Uterus (tissue), 4 donors: Measurements from ENCODE around the gene HBA1. TPM values are rescaled to one million over a fixed set of nuclear protein-coding genes. Genes with fewer than 3 reads are reported as not detected.
"Not testable (repeated sequence)": the region's sequence is repeated elsewhere in the genome, so short reads cannot be mapped to it uniquely, and the experiment has no call there.

Experiments
- DNase-seq, 2 donors: peaks; one replicate each; pipeline ENCODE4 v3.0.0-alpha.2; 2019 to 2020
- H3K27ac ChIP-seq, 2 donors: fragments of 200-600 bp; sonication (generic); 1 replicate in 1 of 2; 2 replicates in 1 of 2; pipeline ENCODE4 v1.5.1; 2016 to 2018
- H3K27me3 ChIP-seq, 2 donors: fragments of 200-600 bp; sonication (generic); one replicate each; pipeline ENCODE4 v1.5.1; 2018 to 2019; ENCODE audit warnings: control low read depth in 1 of 2
- H3K36me3 ChIP-seq, 2 donors: fragments of 200-600 bp; sonication (generic); one replicate each; pipeline ENCODE4 v1.5.1; 2019; ENCODE audit warnings: control low read depth in 1 of 2
- H3K4me1 ChIP-seq, 2 donors: fragments of 200-600 bp; sonication (generic); one replicate each; pipeline ENCODE4 v1.5.1; 2018 to 2019; ENCODE audit warnings: control low read depth in 1 of 2
- H3K4me3 ChIP-seq, 2 donors: fragments of 200-600 bp; sonication (generic); 1 replicate in 1 of 2; 2 replicates in 1 of 2; pipeline ENCODE4 v1.5.1; 2018 to 2019; ENCODE audit warnings: mild to moderate bottlenecking in 1 of 2
- H3K9me3 ChIP-seq, 2 donors: fragments of 200-600 bp; sonication (generic); one replicate each; pipeline ENCODE4 v1.5.1; 2019; ENCODE audit warnings: control low read depth in 1 of 2
- CTCF ChIP-seq, 4 experiments: fragments of 200-600 bp in 2 of 4; fragments of 450-650 bp in 2 of 4; sonication (generic) in 2 of 4; IDR thresholded peaks; one replicate each; pipeline ENCODE4 v1.5.1; 2016 to 2019; ENCODE audit warnings: antibody characterized with exemption in 4 of 4, mild to moderate bottlenecking in 2 of 4, moderate library complexity in 1 of 4
- POLR2A ChIP-seq, 2 donors: fragments of 450-650 bp; IDR thresholded peaks; one replicate each; pipeline ENCODE4 v1.6.1; 2016; ENCODE audit warnings: antibody characterized with exemption in 2 of 2, mild to moderate bottlenecking in 1 of 2, moderate library complexity in 1 of 2
- intact Hi-C: fragments of 100-400 bp; cut with DNase I; formaldehyde crosslinking; loops from one replicate; pipeline ENCODE4 v1.15.1; 2023; ENCODE audit warnings: low total_unique reads
- total RNA-seq, 4 donors: library from RNA; depleted of rRNA in 3 of 4; stranded (reverse); fragments of >200 nt in 3 of 4; gene quantifications; one replicate each; pipeline versions ENCODE4 v1.1.0 to v1.2.4, GENCODE V29; 2014 to 2023
- donor health status: DM: yes; HTN: yes; CAD: no.

The HBA1 gene
- total RNA-seq, 4 donors from 2014 or later, result 42.0 to 398 (median 263) TPM

- no peak for TF ChIP-seq CTCF (IDR thresholded peaks at IDR 0.05)
- no peak for TF ChIP-seq POLR2A (IDR thresholded peaks at IDR 0.05)
- Histone ChIP-seq H3K4me3 (no peak overlapping the region), H3K36me3 (no peaks in the 10 kb centered on the region), H3K4me1 (peaks cover 0 to 17% of the 10 kb centered on the region in 2 donors), H3K9me3 (no peaks in the 10 kb centered on the region), H3K27me3 (peaks cover 18 to 25% of the 10 kb centered on the region in 2 donors), H3K27ac (no peak overlapping the region)
- intact Hi-C loops, result no loop called here
- DNase-seq, result no peak
Observed at GRCh38 chr16:162271-162991, 14.0 kb upstream of the HBA1 start.

GRCh38 chr16:163139-163538, 13.3 kb upstream of the HBA1 start:
- H3K36me3 ChIP-seq, H3K27ac ChIP-seq, H3K9me3 ChIP-seq, DNase-seq, intact Hi-C loops, H3K4me3 ChIP-seq: not testable (repeated sequence)
- Histone ChIP-seq H3K4me1 (peaks cover 0 to 17% of the 10 kb centered on the region in 2 donors), H3K27me3 (peaks cover 22 to 32% of the 10 kb centered on the region in 2 donors)

- H3K9me3 ChIP-seq, H3K36me3 ChIP-seq, H3K4me3 ChIP-seq, H3K27ac ChIP-seq, DNase-seq, intact Hi-C loops: not testable (repeated sequence)
- H3K27me3 ChIP-seq, result peaks cover 24 to 38% of the 10 kb centered on the region in 2 donors
- peaks cover 0 to 17% of the 10 kb centered on the region in 2 donors for H3K4me1 ChIP-seq
Observed at GRCh38 chr16:163696-164095, 12.8 kb upstream of the HBA1 start.

- Histone ChIP-seq H3K27me3 (peaks cover 25 to 44% of the 10 kb centered on the region in 2 donors), H3K4me1 (peaks cover 0 to 17% of the 10 kb centered on the region in 2 donors)
- H3K4me3 ChIP-seq, H3K9me3 ChIP-seq, DNase-seq, H3K36me3 ChIP-seq, intact Hi-C loops, H3K27ac ChIP-seq: not testable (repeated sequence)
Observed at GRCh38 chr16:164134-164823, 12.2 kb upstream of the HBA1 start.

GRCh38 chr16:164827-165538, 11.5 kb upstream of the HBA1 start:
- H3K4me3 ChIP-seq, result no peak overlapping the region
- no peaks in the 10 kb centered on the region for H3K36me3 ChIP-seq
- no peak for DNase-seq
- H3K27ac ChIP-seq, result no peak overlapping the region
- intact Hi-C loops, result no loop called here
- H3K4me1 ChIP-seq, result peaks cover 0 to 17% of the 10 kb centered on the region in 2 donors
- no peak for TF ChIP-seq POLR2A (IDR thresholded peaks at IDR 0.05)
- no peak for TF ChIP-seq CTCF (IDR thresholded peaks at IDR 0.05)
- no peaks in the 10 kb centered on the region for H3K9me3 ChIP-seq
- peaks cover 25 to 44% of the 10 kb centered on the region in 2 donors for H3K27me3 ChIP-seq

GRCh38 chr16:165539-166374, 10.7 kb upstream of the HBA1 start, which contains the start of gene HBM:
Gene HBM, plus strand, starts transcription at chr16:165978. Its CDS starts 20 bp downstream, at chr16:165998.
- Histone ChIP-seq H3K9me3 (no peaks in the 10 kb centered on the region), H3K36me3 (no peaks in the 10 kb centered on the region), H3K4me3 (no peak within 1 kb of the TSS), H3K4me1 (peaks cover 0 to 17% of the 10 kb centered on the region in 2 donors), H3K27ac (no peak within 1 kb of the TSS), H3K27me3 (peaks cover 25 to 44% of the 10 kb centered on the region in 2 donors)
- no peak for DNase-seq
- intact Hi-C loops, result no loop called here
- TF ChIP-seq CTCF (IDR thresholded peaks at IDR 0.05), result no peak
- TF ChIP-seq POLR2A (IDR thresholded peaks at IDR 0.05), result no peak
